HG02852 (cell line): ENCODE results near the gene TFF3.

ENCODE experiments used
- ATAC-seq: cut with Tn5 transposase; IDR thresholded peaks from one replicate; pipeline ENCODE4 v1.9.1; 2021; ENCODE audit warnings: mild to moderate bottlenecking, moderate library complexity; ENCODE audit not compliant: unreplicated experiment

Gene TFF3

DNA sequence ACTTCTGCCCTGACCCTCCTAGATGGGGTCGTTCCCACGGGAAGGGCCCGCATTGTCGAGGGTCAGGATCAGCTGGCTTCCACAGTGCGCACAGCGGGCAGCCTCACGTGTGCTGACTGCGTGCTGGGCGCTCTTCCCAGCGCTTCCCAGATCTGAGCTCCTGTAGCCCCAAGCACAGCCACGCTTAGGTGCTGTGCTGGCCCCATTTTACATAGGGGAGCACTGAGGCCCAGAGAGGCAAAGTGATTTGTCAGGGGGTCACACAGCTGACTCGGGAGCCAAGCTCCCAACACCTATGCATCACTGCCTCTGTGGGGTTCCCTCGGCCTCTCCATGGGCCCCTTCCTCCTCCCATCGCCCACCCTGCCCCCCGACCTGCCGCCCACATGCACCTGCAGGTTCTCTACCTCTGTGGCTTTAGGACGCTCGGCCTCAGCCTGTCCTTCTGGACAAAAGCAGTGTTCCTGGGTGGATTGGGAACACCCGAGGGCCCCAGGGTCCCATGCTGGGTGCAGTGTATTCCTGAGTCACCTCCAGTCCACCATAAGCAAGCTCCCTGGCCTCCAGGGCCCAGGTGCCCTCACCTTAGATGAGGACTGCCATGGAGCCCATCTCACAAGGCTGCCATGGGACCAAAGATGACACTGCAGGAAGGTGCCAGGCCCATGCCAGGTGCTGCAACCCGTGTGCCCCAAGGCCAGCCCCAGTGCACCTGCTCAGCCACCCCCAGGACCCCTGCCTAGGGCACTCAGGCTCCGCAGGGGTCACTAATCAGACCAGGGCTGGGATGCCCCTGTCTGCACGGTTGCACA is 23.3 kb downstream of the TFF3 start:
- no peak for ATAC-seq

GRCh38 chr21:42291003-42291750 is 24.0 kb downstream of the TFF3 start:
- ATAC-seq: no peak

GRCh38 chr21:42290505-42290904 is 24.7 kb downstream of the TFF3 start:
- no peak for ATAC-seq

- no peak for ATAC-seq
Measured at GRCh38 chr21:42289926-42290325, 25.3 kb downstream of the TFF3 start.

GRCh38 chr21:42288962-42289361 is 26.2 kb downstream of the TFF3 start:
- no peak for ATAC-seq

GRCh38 chr21:42287193-42288083 is 27.8 kb downstream of the TFF3 start:
- ATAC-seq: no peak

DNA sequence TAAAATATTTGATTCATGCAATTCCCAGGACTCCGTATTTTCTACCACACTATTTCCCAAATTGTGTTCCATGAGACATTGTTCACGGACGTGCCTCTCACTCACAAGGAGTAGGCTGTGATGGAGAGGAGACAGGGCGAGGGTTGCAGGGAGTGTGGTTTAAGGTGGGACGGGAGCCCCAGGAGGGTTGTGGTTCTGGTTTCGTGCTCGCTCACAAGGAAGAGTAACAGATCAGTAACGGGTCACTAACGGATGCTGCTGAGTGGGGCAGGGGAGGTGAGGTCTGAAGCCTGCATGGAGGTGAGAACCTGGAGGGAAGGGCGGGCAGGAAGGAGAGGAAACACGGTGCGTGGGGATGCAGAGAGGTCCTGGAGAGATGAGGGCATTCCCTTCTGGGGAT is 28.8 kb downstream of the TFF3 start:
- no peak for ATAC-seq

DNA sequence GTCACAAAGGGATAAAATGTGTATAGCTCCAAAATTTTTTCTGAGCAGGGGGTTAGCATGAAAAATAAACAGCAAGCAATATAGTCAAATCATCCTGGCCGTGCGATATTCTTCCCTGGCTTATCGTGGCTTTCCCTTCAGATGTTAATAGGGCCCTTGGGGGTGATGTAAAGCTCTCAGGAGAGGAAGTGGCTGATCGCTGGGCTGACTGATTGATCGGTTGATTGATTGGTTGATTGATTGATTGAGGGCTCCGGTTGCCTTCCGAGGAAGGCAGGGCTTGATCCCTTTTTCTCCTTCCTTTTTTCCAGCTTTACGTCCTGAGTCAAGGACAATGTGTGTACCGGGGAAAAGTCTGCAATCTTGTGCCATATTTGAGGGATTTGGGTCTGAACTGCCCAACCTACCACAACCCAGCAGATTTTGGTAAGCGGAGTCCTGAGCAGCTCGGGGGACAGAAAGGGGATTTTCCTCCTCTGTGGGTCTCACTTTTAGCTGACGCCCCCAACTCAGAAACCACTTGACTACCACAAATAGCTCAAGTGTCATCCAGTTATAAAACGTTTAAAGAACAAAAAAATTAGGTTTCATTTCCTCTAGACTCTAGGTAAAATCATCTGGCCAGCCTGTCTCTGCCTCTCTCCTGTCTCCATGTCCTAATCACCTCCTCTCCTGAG is 29.5 kb downstream of the TFF3 start:
- no peak for ATAC-seq

- no peak for ATAC-seq
Measured at GRCh38 chr21:42282715-42283114, 32.5 kb downstream of the TFF3 start.

DNA sequence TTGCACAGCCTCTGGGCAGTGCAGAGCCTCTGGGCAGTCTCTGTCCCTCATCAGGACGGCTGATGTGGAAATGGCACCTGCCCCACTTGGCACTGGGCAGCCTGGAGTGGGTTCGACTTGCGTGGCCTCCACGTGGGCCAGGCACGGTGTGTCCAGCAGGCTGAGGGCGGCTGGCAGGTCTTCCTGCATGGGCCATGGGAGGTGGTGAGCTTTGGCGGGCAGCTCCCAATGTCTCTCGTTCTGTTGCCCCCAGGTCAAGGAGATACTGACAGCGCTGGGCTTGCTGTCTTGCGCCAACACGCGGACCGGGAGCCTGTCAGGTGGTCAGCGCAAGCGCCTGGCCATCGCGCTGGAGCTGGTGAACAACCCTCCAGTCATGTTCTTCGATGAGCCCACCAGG is 33.2 kb downstream of the TFF3 start:
- ATAC-seq: no peak

- ATAC-seq: no peak
Measured at GRCh38 chr21:42281181-42281680, 34.0 kb downstream of the TFF3 start.

DNA sequence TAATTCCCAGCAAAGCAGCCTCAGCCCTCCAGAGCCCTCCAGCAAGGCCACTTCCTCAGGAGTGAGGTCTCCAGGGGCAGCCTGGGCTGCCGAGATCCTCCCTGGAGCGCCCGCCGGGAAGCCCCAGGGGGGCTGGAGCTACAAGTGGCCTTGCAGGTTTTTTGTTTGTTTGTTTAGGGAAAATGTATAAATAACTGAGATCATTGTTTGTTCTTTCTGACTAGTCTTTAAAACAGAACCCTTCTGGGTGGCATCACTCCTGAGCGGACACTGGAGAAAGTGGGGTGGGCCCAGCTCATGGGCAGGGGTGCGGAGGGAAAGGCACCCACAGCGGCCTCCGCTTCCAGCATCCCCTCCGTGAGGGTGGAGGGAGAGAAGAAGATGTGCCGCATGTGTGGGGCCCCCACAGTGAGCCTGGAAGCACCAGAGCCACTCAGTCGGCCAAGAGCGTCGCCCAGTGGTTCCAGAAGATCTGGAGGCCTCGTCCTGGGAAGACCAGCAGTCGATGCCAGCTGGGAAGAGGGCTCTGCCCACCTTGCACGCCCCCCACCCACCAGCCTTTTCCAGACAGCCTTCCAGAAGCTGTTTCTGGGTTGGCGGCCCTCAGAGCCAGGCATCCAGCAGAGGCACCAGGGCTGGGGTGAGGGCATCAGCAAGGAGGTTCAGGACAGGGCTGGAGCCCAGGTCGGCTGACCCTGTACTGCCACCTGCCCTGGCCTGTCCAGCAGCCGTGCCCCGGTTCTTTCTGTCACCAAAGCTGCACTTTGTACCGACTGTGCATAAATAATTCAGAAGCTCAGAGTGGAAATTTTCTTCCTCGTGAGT is 34.6 kb downstream of the TFF3 start:
- no peak for ATAC-seq

DNA sequence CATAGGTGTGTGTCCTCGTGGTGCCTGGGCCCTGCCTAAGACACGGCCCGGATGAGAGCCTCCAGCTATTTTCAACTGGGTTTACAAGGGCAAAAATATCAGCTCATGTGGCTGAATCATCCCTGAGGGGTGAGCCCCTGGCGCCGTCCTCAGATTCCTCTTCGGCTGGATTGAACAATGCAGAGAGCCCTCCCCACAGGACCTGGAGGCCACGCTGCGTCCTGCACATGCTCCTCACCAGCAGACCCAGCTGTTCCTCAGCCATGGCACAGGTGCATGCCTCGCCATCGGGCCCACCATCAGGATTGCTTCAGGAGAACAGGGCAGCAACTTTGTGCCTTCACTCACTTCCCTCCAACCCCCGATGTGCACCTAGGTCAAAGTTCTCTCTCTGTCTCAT is 35.3 kb downstream of the TFF3 start:
- ATAC-seq: no peak

DNA sequence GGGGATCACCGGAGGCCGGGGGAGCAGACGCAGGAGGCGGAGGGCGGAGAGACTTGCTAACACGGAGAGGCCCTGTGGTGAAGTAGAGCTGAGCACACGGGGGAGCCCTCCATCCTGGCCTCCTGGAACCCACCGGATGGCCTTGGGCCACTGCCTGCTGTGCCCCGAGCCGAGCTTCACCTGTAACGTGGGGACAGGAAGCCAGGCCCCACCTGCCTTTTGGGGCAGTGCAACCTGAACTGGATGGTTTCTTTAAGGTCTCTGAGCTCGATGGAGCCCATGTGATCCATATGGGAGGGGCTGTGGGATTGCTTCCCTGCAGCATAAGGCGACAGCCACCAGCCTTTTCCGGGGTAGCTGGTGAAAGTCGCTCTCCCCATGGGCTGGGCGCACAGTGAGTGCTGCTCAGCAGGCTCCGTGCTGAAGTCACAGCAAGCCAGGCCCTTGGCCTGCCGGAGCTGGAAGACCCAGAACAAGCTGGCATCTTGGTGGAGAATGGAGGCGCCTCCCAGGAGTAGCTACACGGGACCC is 35.8 kb downstream of the TFF3 start:
- ATAC-seq: no peak

DNA sequence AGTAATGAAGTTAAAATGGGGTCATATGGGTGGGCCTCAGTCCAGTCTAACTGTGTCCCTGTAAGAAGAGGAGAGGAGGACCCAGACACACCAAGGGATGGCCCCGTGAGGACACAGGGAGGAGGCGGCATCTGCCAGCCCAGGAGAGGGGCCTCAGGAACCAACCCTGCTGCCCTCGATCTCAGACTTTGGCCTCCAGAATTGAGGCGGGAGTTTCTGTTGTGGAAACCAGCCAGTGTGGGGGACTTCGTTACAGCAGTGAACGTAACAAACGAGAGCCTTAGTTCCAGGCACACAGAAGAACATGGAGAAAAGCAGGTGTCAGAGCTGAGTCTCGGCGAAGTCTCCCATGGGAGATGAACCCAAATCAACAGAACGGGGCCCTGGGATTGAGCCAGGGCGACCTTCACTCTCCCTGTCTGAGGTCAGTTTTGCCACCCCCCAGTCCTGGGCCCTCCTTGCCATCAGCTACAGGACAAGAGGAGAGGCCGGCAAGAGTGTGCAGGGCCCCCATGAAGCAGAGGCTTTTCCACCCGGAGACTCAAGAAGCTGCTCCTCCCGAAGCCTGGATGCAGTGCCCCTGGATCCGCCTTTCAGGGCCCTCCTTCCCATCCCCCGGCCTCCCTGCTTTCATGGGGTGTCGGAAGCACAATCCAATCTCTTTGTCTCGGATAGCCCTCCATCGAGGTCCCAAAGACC is 36.6 kb downstream of the TFF3 start:
- ATAC-seq: no peak

DNA sequence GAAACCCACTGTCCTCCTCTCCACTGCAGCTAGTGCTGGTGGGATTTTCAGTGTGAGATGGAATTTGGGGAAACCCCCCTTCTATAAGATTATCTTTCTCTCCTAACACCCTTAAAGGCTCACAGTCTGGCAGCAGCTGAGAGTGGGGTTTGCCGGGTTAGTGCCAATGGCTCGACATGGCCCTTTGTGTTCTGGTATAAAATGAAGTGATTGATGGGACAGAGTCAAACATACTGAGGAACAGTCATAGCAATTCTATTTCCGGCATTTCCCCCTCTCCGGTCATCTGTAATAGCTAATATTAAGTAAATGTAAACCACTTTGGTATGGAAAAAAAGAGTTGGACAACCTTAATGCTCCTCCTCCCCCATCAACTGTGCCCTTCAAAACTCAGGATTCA is 37.6 kb downstream of the TFF3 start:
- no peak for ATAC-seq

GRCh38 chr21:42276526-42277154 is 38.6 kb downstream of the TFF3 start:
- ATAC-seq: no peak

DNA sequence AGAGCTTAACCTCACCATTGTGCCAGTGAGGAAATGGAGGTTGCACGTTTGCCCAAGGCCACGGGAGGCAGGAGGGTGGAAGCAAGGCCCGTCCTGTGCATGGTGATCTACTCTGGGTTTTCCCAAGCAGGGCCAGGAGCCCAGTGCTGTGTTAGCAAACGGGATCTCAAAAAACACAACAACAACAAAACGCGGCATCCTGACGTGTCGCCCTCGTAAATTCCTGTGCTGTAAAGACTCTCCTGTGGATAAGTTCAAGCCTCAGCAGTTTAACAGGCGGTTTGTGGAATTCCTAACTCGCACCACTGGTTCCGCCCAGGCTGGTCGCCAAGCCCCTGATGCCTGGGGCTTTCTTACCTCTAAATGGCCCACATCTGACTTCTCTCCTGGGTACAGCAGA is 39.1 kb downstream of the TFF3 start:
- no peak for ATAC-seq
